ENCODE results near the gene GOLGA6D.
"Not testable (repeated sequence)": the region's sequence is repeated elsewhere in the genome, so short reads cannot be mapped to it uniquely, and the experiment has no call there.

Gene GOLGA6D

DNA sequence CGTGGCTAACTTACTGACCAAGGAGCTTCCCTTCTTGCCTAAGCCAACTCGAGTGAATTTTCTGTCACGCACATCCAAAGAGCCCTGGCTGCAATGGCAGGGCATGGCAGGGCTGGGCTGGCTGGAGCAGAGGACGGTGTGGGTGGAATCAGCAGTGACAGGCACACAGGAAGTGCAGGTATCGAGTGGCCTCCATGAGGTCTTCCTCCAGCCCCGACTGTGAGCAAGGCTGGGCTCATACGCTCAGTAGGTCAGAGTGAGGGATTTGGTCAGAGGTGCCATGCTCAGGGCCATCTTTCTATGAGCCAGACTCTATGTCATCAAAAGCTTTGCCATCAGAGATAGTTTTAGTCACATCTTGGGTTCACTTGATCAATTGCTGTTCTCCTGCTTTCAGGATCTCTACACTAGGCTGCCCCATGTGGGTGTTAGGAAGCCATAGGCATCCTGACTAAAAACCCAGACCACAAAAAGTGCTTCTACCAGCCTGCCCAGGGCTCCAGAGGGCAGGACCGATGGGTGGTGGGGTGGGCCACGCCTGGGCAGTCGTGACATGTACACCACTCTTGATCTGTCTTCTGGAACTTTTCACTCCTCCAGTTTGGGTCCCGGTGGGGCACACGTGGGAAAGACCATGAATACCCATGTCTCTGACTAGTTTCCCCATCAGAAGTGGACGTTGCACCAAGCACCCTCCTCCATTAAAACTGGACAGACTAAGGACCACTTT, 30.6 kb downstream of the GOLGA6D start:
- Histone ChIP-seq H3K9me2 (replicated peaks; ENCODE audit: control insufficient read depth, low read length) (no peaks in the 10 kb centered on the region), H3K27ac (ENCODE audit: low read depth, low read length) (no peak overlapping the region), H3K79me2 (ENCODE audit: control insufficient read depth, low read length) (no peaks in the 10 kb centered on the region), H3K27me3 (ENCODE audit: control insufficient read depth, low read length) (peaks cover 13% of the 10 kb centered on the region), H3K9me3 (ENCODE audit: control insufficient read depth, insufficient read depth, low read length) (no peaks in the 10 kb centered on the region), H3K36me3 (ENCODE audit: control insufficient read depth, low read length) (no peaks in the 10 kb centered on the region), H3K4me3 (ENCODE audit: low read length) (no peak overlapping the region), H3K4me1 (ENCODE audit: control insufficient read depth, low read length) (no peaks in the 10 kb centered on the region), H3F3A (ENCODE audit: control insufficient read depth, insufficient read depth) (no peaks in the 10 kb centered on the region), H3K4me2 (ENCODE audit: low read length) (no peak overlapping the region), H4K20me1 (ENCODE audit: control insufficient read depth, insufficient read depth, low read depth, low read length) (no peaks in the 10 kb centered on the region)
- no peak for TF ChIP-seq CTCF (IDR thresholded peaks at IDR 0.05; ENCODE audit: low read depth, low read length, poor library complexity, severe bottlenecking)
- no peak for TF ChIP-seq EZH2phosphoT487 (IDR thresholded peaks at IDR 0.05; ENCODE audit: borderline replicate concordance, low read length)

GRCh38 chr15:75314552-75315290, 32.1 kb downstream of the GOLGA6D start:
- peaks cover under 1% of the 10 kb centered on the region; the same call in 1 of the 2 replicates for H3K27me3 ChIP-seq (ENCODE audit: control insufficient read depth, low read length)
- no peak overlapping the region for H3K4me2 ChIP-seq (ENCODE audit: low read length)
- no peaks in the 10 kb centered on the region for H3K9me2 ChIP-seq (replicated peaks; ENCODE audit: control insufficient read depth, low read length)
- H3K9me3 ChIP-seq (ENCODE audit: control insufficient read depth, insufficient read depth, low read length), result no peaks in the 10 kb centered on the region
- no peak overlapping the region for H3K27ac ChIP-seq (ENCODE audit: low read depth, low read length)
- no peaks in the 10 kb centered on the region for H3K79me2 ChIP-seq (ENCODE audit: control insufficient read depth, low read length)
- H3F3A ChIP-seq (ENCODE audit: control insufficient read depth, insufficient read depth), result no peaks in the 10 kb centered on the region
- H3K4me3 ChIP-seq (ENCODE audit: low read length), result no peak overlapping the region
- TF ChIP-seq EZH2phosphoT487 (IDR thresholded peaks at IDR 0.05; ENCODE audit: borderline replicate concordance, low read length) (no peak), CTCF (IDR thresholded peaks at IDR 0.05; ENCODE audit: low read depth, low read length, poor library complexity, severe bottlenecking) (no peak)
- H3K36me3 ChIP-seq (ENCODE audit: control insufficient read depth, low read length), result no peaks in the 10 kb centered on the region
- H4K20me1 ChIP-seq (ENCODE audit: control insufficient read depth, insufficient read depth, low read depth, low read length), result no peaks in the 10 kb centered on the region
- H3K4me1 ChIP-seq (ENCODE audit: control insufficient read depth, low read length), result no peaks in the 10 kb centered on the region

DNA sequence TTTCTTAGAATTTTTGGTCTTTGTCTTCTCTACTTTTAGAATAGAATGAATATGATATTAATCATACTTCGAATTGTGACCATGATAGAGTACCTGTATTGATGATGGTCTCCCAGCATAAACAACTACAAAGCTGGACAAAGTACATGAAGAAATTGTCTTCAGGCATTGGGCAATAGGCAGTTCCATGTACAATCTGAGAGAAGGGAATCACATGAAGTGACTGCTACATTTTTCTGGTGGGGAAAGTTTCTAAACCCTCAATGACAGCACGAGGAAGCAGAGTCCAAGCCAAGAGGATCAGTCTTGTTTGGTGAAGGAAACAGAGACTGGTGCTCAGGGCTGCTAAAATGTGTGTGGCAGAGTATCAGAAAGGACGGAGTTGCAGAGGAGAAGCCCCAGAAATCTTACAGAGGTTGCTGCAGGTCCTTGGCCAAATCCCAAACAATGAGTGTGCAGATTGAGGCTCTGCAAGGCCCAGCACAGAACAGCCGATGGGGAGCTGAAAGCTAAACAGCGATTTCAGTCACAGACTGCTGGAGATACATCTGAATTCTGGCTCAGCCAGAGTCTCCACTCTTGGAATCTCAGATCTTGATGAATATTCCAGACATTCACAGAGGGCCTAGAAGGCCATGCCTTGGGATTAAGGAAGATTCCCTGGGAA, 36.7 kb downstream of the GOLGA6D start:
- not testable (repeated sequence) for H3K4me1 ChIP-seq (ENCODE audit: control insufficient read depth, low read length); H3K9me2 ChIP-seq (replicated peaks; ENCODE audit: control insufficient read depth, low read length); H3K36me3 ChIP-seq (ENCODE audit: control insufficient read depth, low read length); H3K4me3 ChIP-seq (ENCODE audit: low read length); H3K79me2 ChIP-seq (ENCODE audit: control insufficient read depth, low read length); H3K9me3 ChIP-seq (ENCODE audit: control insufficient read depth, insufficient read depth, low read length); H3K27me3 ChIP-seq (ENCODE audit: control insufficient read depth, low read length); H4K20me1 ChIP-seq (ENCODE audit: control insufficient read depth, insufficient read depth, low read depth, low read length); H3F3A ChIP-seq (ENCODE audit: control insufficient read depth, insufficient read depth); H3K27ac ChIP-seq (ENCODE audit: low read depth, low read length); H3K4me2 ChIP-seq (ENCODE audit: low read length)

DNA sequence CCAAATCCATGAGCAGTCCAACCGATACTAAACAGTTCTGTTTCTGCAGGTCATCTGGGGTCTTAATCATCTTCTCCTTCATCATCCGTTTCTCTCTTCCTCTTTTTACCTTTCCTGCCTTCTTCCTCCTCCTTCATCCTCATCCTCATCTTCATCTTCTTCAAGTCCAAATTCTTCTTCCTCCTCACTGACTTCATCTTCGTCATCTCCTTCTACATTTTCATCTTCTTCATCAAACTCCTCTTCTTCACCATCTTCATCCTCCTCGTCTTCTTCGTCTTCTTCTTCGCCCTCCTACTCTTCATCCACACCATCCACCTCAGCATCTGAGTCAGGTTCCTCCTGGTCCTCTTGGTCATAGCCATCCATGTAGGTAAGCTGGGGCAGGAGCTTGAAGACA, 39.1 kb downstream of the GOLGA6D start:
- no peaks in the 10 kb centered on the region for H3K27me3 ChIP-seq (ENCODE audit: control insufficient read depth, low read length)
- H3K36me3 ChIP-seq (ENCODE audit: control insufficient read depth, low read length), result no peaks in the 10 kb centered on the region
- H3F3A ChIP-seq (ENCODE audit: control insufficient read depth, insufficient read depth), result no peaks in the 10 kb centered on the region
- H3K4me1 ChIP-seq (ENCODE audit: control insufficient read depth, low read length), result peaks cover 12% of the 10 kb centered on the region
- H3K4me2 ChIP-seq (ENCODE audit: low read length), result no peak overlapping the region
- H3K9me3 ChIP-seq (ENCODE audit: control insufficient read depth, insufficient read depth, low read length), result no peaks in the 10 kb centered on the region
- H3K9me2 ChIP-seq (replicated peaks; ENCODE audit: control insufficient read depth, low read length), result no peaks in the 10 kb centered on the region
- no peak overlapping the region for H3K4me3 ChIP-seq (ENCODE audit: low read length)
- H3K27ac ChIP-seq (ENCODE audit: low read depth, low read length), result no peak overlapping the region
- TF ChIP-seq EZH2phosphoT487 (IDR thresholded peaks at IDR 0.05; ENCODE audit: borderline replicate concordance, low read length) (no peak), CTCF (IDR thresholded peaks at IDR 0.05; ENCODE audit: low read depth, low read length, poor library complexity, severe bottlenecking) (no peak)
- no peaks in the 10 kb centered on the region for H3K79me2 ChIP-seq (ENCODE audit: control insufficient read depth, low read length)
- no peaks in the 10 kb centered on the region for H4K20me1 ChIP-seq (ENCODE audit: control insufficient read depth, insufficient read depth, low read depth, low read length)

All from DOHH2 (cell line).